ENCODE data around the gene MYMK.

DNA sequence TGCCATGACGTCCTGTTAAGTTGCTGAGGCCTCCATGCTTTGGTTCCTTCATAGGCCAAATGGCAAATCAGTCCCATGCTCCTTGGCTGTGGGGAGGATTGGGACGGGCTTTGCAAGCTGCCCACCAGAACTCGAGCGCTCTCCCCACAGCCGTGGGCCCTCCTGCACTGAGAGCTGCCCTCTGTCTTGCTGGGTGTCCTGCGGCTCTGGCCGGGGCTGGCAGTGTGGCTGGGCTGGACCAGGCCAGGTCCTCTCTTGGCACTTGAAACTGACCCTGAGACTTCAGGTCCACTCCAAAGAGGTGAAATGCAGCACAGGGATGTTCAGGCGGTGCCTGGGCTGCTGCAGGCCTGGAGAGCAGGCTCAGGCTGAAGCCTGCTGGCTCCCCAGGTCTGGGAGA lies 7.0 kb downstream of the MYMK start:
- TF ChIP-seq CTCF (conservative IDR thresholded peaks at IDR 0.05; ENCODE audit: low read depth in 2 of 2) (no peak), EZH2 (IDR thresholded peaks at IDR 0.05; ENCODE audit: low read depth, unreplicated experiment) (no peak), POLR2AphosphoS5 (IDR thresholded peaks at IDR 0.05; ENCODE audit: low read depth) (no peak), EZH2phosphoT487 (IDR thresholded peaks at IDR 0.05; ENCODE audit: unreplicated experiment) (no peak), CREB1 (CRISPR knock-in tag; IDR thresholded peaks at IDR 0.05; ENCODE audit: low read depth) (no peak), JUNB (IDR thresholded peaks at IDR 0.05; ENCODE audit: unreplicated experiment) (no peak), NANOG (IDR thresholded peaks at IDR 0.05; ENCODE audit: borderline replicate concordance) (no peak)
- TF ChIP-seq, protein P1, sequence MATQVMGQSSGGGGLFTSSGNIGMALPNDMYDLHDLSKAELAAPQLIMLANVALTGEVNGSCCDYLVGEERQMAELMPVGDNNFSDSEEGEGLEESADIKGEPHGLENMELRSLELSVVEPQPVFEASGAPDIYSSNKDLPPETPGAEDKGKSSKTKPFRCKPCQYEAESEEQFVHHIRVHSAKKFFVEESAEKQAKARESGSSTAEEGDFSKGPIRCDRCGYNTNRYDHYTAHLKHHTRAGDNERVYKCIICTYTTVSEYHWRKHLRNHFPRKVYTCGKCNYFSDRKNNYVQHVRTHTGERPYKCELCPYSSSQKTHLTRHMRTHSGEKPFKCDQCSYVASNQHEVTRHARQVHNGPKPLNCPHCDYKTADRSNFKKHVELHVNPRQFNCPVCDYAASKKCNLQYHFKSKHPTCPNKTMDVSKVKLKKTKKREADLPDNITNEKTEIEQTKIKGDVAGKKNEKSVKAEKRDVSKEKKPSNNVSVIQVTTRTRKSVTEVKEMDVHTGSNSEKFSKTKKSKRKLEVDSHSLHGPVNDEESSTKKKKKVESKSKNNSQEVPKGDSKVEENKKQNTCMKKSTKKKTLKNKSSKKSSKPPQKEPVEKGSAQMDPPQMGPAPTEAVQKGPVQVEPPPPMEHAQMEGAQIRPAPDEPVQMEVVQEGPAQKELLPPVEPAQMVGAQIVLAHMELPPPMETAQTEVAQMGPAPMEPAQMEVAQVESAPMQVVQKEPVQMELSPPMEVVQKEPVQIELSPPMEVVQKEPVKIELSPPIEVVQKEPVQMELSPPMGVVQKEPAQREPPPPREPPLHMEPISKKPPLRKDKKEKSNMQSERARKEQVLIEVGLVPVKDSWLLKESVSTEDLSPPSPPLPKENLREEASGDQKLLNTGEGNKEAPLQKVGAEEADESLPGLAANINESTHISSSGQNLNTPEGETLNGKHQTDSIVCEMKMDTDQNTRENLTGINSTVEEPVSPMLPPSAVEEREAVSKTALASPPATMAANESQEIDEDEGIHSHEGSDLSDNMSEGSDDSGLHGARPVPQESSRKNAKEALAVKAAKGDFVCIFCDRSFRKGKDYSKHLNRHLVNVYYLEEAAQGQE (IDR thresholded peaks at IDR 0.05; ENCODE audit: unreplicated experiment), result no peak

Measured in GM23338 (cell line).